HG03139 (cell line): ENCODE measurements around the gene DCTD.

Experiments used
- ATAC-seq: cut with Tn5 transposase; IDR thresholded peaks from one replicate; pipeline ENCODE4 v1.9.1; 2021; ENCODE audit not compliant: unreplicated experiment

The DCTD gene

GRCh38 chr4:182843808-182844325, 73.3 kb downstream of the DCTD start:
- no peak for ATAC-seq

- no peak for ATAC-seq
These were observed 74.3 kb downstream of the DCTD start for GRCh38 chr4:182842759-182843390.

- ATAC-seq = no peak
These were observed 75.0 kb downstream of the DCTD start for GRCh38 chr4:182842104-182842600.

GRCh38 chr4:182840108-182840507, 77.1 kb downstream of the DCTD start:
- ATAC-seq = no peak
